ENCODE data around the gene DTNA.

The DTNA gene

DNA sequence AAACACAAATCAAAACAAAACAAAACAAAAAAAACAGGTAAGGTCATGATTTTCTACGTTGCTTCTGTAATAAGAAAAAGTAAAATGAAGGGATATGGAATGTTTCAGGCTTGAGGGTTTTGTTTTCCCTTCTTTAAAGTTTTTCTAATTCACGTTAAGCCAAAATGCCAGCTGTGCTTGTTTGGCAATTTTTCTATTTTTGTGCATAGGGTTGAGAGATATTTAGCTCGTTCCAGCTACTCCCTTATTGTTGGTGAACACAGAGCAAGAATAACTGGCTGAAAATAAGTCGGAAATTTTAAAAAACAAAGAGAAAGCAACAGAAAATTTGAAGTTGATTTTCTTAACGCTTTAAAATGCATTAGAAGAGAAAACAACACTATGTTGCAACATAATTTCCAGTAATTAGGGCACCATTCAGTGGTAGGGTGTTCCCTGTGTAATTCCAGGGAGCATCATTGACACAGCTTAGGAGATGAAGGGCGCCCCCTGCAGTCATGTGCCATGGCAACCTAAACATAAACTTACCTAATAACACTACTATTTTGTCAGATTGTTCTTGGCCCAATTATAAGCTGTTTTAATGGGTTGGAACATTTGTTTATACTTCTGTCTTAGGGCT is 99.5 kb downstream of the DTNA start:
- Histone ChIP-seq H3K79me2 (ENCODE audit: insufficient read depth, low read length) (no peaks in the 10 kb centered on the region), H3K27ac (ENCODE audit: low read length) (no peak overlapping the region), H3K4me3 (ENCODE audit: low read depth in 1 of 2, low read length in 2 of 2) (no peak overlapping the region), H3K27me3 (ENCODE audit: insufficient read depth, low read length, poor library complexity) (no peaks in the 10 kb centered on the region), H2AFZ (ENCODE audit: low read depth, low read length) (no peak overlapping the region), H3K9me3 (ENCODE audit: insufficient read depth, low read length, severe bottlenecking) (no peaks in the 10 kb centered on the region), H3K4me1 (ENCODE audit: insufficient read depth, low read length) (no peaks in the 10 kb centered on the region), H3K4me2 (ENCODE audit: insufficient read depth, low read length) (no peak overlapping the region), H3K9ac (ENCODE audit: low read depth, low read length) (no peak overlapping the region), H3K36me3 (ENCODE audit: insufficient read depth, low read length) (no peaks in the 10 kb centered on the region), H4K20me1 (ENCODE audit: insufficient read depth, low read length) (no peaks in the 10 kb centered on the region)
- DNase-seq (peak; percentile 9), ATAC-seq (ENCODE audit: insufficient read depth, low read depth) (no peak)
- no peak for TF ChIP-seq EZH2 (IDR thresholded peaks at IDR 0.05; ENCODE audit: borderline replicate concordance, low read depth, low read length, severe bottlenecking)
- TF ChIP-seq, protein P1, sequence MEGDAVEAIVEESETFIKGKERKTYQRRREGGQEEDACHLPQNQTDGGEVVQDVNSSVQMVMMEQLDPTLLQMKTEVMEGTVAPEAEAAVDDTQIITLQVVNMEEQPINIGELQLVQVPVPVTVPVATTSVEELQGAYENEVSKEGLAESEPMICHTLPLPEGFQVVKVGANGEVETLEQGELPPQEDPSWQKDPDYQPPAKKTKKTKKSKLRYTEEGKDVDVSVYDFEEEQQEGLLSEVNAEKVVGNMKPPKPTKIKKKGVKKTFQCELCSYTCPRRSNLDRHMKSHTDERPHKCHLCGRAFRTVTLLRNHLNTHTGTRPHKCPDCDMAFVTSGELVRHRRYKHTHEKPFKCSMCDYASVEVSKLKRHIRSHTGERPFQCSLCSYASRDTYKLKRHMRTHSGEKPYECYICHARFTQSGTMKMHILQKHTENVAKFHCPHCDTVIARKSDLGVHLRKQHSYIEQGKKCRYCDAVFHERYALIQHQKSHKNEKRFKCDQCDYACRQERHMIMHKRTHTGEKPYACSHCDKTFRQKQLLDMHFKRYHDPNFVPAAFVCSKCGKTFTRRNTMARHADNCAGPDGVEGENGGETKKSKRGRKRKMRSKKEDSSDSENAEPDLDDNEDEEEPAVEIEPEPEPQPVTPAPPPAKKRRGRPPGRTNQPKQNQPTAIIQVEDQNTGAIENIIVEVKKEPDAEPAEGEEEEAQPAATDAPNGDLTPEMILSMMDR (IDR thresholded peaks at IDR 0.05; ENCODE audit: borderline replicate concordance, extremely low read depth, low read length, poor library complexity, severe bottlenecking) = peak; percentile 25

DNA sequence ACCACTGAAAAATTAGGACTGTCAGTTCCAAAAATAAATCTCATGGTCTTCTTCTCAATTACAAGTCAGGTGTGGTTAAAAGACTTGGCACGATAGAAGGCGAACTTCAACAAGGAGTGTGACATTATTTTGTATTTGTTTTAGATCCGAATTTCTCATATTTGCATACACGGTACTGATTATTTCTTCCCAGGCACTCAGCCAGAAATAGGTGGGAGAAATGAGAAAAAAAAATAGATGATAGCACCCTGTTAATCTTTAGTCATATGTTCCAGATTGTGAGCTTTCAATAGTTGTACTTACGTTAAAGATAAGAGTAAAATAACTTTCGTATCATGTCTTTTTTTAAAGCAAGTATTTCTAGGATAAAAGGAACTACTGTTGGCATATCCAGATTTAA is 106.1 kb downstream of the DTNA start:
- Histone ChIP-seq H3K79me2 (ENCODE audit: insufficient read depth, low read length) (no peaks in the 10 kb centered on the region), H3K9ac (ENCODE audit: low read depth, low read length) (no peak overlapping the region), H3K27me3 (ENCODE audit: insufficient read depth, low read length, poor library complexity) (peaks cover 4% of the 10 kb centered on the region), H2AFZ (ENCODE audit: low read depth, low read length) (no peak overlapping the region), H3K36me3 (ENCODE audit: insufficient read depth, low read length) (no peaks in the 10 kb centered on the region), H3K27ac (ENCODE audit: low read length) (no peak overlapping the region), H3K4me2 (ENCODE audit: insufficient read depth, low read length) (no peak overlapping the region), H3K4me3 (ENCODE audit: low read depth in 1 of 2, low read length in 2 of 2) (no peak overlapping the region), H3K4me1 (ENCODE audit: insufficient read depth, low read length) (no peaks in the 10 kb centered on the region), H3K9me3 (ENCODE audit: insufficient read depth, low read length, severe bottlenecking) (no peaks in the 10 kb centered on the region), H4K20me1 (ENCODE audit: insufficient read depth, low read length) (no peaks in the 10 kb centered on the region)
- no peak for ATAC-seq (ENCODE audit: insufficient read depth, low read depth)
- TF ChIP-seq EZH2 (IDR thresholded peaks at IDR 0.05; ENCODE audit: borderline replicate concordance, low read depth, low read length, severe bottlenecking) = no peak
- TF ChIP-seq, protein P1 (IDR thresholded peaks at IDR 0.05; ENCODE audit: borderline replicate concordance, extremely low read depth, low read length, poor library complexity, severe bottlenecking) = no peak
- DNase-seq = no peak

DNA sequence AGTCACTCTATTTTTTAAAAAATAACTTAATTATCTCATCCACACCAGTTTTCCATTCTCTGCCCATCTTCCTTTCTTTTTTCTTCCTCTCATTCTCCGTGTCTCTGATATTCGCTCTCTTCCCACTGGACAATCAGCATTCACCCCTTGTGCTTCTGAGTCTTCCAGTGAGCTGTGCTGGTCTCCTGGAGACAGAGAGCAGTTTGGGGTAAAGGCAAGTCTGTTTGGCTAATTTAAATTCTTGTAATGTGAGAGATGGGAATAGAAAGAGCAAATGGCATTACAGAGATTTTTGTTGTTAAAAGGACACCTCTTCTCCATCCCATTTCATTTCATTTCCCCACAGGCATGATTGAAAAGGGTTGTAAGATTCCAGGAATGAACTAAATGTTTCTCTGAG is 107.5 kb downstream of the DTNA start:
- TF ChIP-seq, protein P1 (IDR thresholded peaks at IDR 0.05; ENCODE audit: borderline replicate concordance, extremely low read depth, low read length, poor library complexity, severe bottlenecking) = no peak
- no peak for TF ChIP-seq EZH2 (IDR thresholded peaks at IDR 0.05; ENCODE audit: borderline replicate concordance, low read depth, low read length, severe bottlenecking)
- H3K79me2 ChIP-seq (ENCODE audit: insufficient read depth, low read length) = no peaks in the 10 kb centered on the region
- peaks cover 4% of the 10 kb centered on the region for H3K27me3 ChIP-seq (ENCODE audit: insufficient read depth, low read length, poor library complexity)
- H3K9ac ChIP-seq (ENCODE audit: low read depth, low read length) = no peak overlapping the region
- H3K9me3 ChIP-seq (ENCODE audit: insufficient read depth, low read length, severe bottlenecking) = no peaks in the 10 kb centered on the region
- no peak overlapping the region for H3K4me2 ChIP-seq (ENCODE audit: insufficient read depth, low read length)
- DNase-seq (no peak), ATAC-seq (ENCODE audit: insufficient read depth, low read depth) (no peak)
- no peak overlapping the region for H3K27ac ChIP-seq (ENCODE audit: low read length)
- H3K4me1 ChIP-seq (ENCODE audit: insufficient read depth, low read length) = no peaks in the 10 kb centered on the region
- no peaks in the 10 kb centered on the region for H3K36me3 ChIP-seq (ENCODE audit: insufficient read depth, low read length)
- no peak overlapping the region for H3K4me3 ChIP-seq (ENCODE audit: low read depth in 1 of 2, low read length in 2 of 2)
- H2AFZ ChIP-seq (ENCODE audit: low read depth, low read length) = no peak overlapping the region
- H4K20me1 ChIP-seq (ENCODE audit: insufficient read depth, low read length) = no peaks in the 10 kb centered on the region

All from DND-41 (cell line).